GM19455 (cell line): ENCODE measurements around the gene INTS1.

ENCODE experiments used
- ATAC-seq: cut with Tn5 transposase; IDR thresholded peaks from one replicate; pipeline ENCODE4 v1.9.1; 2021; ENCODE audit not compliant: unreplicated experiment

The INTS1 gene, protein sequence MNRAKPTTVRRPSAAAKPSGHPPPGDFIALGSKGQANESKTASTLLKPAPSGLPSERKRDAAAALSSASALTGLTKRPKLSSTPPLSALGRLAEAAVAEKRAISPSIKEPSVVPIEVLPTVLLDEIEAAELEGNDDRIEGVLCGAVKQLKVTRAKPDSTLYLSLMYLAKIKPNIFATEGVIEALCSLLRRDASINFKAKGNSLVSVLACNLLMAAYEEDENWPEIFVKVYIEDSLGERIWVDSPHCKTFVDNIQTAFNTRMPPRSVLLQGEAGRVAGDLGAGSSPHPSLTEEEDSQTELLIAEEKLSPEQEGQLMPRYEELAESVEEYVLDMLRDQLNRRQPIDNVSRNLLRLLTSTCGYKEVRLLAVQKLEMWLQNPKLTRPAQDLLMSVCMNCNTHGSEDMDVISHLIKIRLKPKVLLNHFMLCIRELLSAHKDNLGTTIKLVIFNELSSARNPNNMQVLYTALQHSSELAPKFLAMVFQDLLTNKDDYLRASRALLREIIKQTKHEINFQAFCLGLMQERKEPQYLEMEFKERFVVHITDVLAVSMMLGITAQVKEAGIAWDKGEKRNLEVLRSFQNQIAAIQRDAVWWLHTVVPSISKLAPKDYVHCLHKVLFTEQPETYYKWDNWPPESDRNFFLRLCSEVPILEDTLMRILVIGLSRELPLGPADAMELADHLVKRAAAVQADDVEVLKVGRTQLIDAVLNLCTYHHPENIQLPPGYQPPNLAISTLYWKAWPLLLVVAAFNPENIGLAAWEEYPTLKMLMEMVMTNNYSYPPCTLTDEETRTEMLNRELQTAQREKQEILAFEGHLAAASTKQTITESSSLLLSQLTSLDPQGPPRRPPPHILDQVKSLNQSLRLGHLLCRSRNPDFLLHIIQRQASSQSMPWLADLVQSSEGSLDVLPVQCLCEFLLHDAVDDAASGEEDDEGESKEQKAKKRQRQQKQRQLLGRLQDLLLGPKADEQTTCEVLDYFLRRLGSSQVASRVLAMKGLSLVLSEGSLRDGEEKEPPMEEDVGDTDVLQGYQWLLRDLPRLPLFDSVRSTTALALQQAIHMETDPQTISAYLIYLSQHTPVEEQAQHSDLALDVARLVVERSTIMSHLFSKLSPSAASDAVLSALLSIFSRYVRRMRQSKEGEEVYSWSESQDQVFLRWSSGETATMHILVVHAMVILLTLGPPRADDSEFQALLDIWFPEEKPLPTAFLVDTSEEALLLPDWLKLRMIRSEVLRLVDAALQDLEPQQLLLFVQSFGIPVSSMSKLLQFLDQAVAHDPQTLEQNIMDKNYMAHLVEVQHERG (N-terminal part only)

DNA sequence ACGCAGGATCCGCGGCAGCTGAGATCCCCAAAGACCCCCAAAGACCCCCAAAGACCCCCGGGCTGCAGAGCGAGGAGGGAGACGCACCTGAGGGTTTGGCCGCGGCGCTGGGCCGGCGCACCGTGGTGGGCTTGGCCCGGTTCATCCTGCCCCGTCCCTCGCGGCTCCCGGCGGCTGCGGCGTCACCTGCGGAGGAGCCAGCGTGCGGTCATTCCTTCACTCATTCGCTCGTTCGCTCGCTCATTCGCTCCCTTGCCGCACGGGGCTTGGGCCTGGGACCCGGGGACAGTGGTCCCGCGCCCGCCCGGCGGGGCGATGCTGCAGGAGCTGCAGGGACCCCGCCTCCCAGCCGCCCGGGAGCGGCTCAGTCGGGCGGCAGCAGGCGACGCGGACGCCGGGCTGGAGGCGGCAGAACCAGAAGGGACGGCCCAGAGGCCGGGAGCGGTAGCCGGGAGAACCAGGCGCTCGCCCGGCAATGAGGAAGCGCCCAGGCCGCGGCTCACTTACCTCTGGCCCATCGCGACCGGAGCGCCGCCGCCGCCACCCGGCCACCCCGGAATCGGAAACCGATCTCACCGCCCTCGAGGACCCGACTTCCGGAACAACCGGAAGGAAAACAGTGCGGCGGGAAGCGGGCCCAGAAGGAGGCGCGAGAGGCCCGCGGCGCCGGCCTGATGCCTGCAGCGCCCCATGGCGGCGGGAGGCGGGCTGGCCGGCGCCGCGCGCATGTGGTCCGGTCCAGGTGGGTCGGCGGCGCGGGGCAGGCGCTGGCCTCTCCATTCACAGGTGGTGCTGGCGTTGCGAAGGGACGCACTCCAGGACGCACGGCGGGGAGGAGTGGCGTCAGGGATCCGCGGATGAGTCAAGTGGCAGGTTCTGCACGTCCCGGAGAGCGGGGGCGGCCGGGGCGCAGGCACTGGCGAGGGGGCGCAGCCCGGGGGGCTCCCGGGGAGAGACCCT is at the start of gene INTS1:
Gene INTS1 (minus strand): TSS at position 574 of the 960 bp plus-strand sequence. CDS start 429 bp downstream, at position 145.
- ATAC-seq: peak; percentile 82

DNA sequence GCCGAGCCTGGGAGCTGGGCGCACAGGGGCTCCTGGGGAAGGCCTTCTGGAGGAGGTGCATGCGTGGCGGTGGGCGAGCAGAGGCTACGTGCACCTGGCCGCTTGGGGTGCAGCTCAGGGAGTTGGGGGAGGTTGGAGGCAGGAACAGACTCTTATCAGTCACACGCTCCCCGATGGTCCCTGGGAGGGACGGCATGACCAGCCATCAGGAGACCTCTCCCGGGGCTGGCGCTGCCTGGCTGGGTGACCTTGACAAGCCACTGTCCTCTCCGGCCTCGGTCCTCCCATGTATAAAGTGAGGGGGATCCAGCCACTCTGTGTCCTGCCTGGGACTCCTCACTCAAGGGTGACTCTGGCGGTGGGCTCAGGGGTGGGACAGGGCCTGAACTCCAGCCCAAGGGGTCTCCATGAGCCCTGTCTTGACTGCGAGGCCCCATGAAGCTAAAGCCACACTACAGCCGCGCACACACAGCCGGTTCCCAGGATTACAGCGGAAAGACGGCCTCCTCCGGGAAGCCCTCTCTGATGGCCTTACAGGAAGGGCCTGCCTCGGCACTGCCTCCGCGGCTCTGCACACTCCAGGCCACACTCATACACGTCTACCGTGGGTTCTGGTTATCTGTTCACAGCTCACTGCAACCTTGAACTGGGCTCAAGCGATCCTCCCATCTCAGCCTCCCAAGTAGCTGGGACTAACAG is 49.5 kb upstream of the INTS1 start:
- no peak for ATAC-seq

DNA sequence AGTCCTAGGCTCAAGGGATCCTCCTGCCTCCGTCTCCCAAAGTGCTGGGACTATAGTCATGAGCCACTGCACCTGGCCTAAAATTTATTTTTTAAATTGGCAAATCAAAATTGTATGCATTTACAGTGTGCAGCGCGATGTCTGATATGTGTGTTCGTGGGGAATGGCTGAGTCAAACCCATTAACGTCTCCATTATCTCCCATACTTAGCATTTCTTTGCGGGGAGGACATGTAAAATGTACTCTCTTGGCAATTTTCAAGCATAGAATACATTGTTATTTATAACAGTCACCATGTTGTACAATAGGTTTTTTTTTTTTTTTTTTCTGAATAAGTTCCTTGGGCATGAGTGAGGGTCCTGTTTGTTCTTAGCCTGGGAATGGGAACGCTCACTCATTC is 48.0 kb upstream of the INTS1 start:
- ATAC-seq: no peak

DNA sequence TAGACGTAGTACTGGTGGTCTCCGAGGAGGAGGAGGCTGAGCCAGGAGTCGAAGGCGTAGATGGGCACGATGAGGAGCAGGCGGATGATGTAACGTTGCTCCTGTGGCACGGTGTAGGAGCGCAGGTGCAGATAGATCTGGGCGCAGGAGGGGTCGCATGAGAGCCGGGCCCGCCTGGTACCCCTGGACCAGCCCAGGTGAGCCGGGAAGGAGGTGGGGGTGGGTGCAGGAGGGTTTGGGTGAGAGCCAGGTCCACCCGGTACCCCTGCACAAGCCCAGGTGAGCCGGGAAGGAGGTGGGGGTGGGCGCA is 46.6 kb upstream of the INTS1 start:
- ATAC-seq: no peak

DNA sequence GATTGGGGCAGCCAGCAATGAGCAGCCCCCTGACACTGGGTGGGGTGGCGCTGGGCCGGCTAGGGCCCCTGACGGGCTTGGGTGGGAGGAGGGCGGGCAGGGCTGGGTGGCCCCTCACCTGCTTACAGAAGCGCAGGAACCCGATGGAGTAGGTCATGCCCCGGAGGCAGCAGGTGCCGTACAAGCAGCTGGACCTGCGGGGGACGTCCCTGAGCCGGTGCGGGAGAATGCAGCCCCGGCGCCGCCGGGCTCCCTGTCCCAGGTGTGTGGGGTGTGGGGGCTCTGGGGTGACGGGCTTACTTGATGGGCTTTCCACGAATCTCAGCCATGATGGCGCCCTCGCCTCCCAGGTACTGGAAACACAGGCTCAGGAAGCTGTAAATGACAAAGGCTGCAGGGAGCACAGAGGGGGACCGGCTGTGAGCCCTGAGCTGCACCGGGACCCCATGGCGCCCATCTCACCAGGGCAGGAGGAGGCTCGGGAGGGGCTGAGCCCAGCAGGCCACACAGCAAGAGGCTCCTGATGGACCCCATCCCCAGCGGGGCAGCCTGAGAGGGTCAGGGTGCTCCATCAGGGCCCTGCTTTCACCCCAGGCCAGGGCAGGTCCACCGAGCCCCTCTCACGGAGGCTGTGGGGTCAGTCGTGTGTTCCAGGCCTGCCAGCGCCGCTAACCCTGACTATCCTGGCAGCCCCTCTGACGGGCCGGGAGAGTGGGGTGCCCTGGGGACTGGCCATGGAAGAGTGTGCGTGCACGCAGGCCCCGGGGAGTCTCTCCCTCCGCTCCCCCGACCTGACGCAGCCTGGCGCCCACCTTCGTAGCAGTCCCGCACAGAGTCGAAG is 46.0 kb upstream of the INTS1 start:
- no peak for ATAC-seq

DNA sequence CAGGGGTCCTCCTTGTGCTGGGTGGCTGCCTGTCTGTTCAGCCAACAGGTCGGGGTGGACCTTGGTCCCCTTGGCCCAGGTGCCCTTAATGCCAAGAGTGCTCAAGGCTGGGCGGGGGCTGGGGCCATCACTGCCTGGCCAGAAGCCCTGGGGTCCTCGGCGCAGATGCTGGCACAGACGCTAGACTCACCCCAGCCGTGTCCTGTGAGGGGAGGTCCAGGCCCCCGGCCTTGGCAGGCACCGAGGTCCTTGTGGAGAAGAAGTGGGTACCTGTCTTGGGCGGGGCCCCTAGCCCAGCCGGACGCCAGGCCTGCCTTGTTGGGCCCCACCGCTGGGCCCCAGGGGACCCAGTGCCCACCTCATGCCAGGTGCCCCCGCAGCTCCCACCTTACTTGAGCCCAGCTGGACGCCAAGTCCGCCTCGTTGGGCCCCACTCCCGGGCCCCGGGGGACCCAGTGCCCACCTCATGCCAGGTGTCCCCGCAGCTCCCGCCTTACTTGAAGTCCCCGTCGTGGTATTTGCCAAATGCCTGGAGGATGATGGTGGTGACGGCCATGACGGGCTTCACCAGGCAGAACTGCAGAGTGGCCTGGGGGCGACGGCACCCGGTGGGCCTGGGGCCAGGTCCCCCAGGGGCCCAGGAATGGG is 45.3 kb upstream of the INTS1 start:
- ATAC-seq: no peak

DNA sequence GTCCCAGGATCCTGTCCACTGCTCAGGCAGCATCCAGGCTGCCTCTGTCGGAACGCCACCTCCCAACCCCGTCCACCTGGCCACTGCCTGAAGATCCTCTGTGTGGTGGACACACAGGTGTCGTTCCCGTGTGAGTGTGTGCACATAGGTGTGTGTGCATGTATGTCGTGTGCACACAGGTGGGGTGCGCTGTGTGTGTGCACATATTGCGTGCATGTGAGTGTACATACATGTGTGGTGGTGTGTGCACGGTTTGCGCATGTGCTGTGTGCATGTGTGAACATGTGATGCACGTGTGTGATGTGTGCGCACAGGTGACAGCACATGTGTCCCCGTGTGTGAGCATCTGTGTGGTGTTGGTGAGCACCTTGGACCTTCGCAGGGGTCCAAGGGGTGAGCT is 44.8 kb upstream of the INTS1 start:
- no peak for ATAC-seq

DNA sequence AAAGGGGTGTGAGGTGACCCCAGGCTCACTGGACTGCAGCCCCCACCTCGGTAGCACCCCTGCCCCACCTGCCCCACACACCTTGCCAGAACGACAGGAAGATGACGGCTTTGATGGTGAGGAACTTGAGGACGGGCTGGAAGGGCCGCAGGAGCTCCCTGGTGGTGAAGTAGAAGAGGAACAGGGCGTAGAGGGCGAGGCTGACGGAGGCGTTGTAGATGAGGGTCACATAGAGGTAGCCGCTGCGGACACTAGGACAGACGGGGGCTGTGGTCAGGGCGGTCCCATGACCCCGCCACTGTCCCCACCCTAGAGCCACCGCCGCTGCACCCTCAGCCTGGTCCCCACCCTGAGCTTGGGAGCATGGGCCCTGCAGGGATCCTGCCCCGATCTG is 44.2 kb upstream of the INTS1 start:
- ATAC-seq: no peak

DNA sequence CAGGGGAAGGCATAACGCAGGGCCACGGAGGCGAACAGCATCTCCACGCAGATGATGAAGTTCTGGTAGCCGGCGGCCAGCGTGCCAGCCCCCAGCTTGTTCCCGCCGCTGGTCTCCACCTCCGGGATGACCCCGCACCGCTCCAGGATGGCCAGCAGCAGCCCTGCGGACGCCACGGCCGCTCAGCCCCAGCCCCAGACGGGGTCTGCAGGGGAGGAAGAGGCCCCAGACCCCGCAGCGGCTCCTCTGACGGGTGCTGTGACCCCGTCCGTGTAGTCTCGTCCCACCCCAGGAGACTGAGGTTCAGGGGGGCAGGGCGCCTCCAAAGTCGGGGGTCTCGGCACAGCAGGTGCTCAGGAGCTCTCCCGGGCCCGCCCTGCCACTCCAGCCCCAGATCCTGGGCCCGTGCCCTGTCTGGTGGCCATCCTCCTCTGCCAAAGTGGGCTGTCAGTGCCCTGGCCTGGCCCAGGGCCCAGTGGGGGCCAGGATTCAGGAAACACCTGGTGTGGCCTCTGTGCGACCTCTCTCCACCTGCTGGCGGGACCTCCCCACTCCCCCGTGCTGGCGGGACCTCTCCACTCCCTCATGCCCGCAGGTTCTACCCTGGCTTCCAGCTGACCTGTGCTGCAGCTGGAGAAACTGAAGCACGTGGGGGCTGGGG is 43.7 kb upstream of the INTS1 start:
- no peak for ATAC-seq

DNA sequence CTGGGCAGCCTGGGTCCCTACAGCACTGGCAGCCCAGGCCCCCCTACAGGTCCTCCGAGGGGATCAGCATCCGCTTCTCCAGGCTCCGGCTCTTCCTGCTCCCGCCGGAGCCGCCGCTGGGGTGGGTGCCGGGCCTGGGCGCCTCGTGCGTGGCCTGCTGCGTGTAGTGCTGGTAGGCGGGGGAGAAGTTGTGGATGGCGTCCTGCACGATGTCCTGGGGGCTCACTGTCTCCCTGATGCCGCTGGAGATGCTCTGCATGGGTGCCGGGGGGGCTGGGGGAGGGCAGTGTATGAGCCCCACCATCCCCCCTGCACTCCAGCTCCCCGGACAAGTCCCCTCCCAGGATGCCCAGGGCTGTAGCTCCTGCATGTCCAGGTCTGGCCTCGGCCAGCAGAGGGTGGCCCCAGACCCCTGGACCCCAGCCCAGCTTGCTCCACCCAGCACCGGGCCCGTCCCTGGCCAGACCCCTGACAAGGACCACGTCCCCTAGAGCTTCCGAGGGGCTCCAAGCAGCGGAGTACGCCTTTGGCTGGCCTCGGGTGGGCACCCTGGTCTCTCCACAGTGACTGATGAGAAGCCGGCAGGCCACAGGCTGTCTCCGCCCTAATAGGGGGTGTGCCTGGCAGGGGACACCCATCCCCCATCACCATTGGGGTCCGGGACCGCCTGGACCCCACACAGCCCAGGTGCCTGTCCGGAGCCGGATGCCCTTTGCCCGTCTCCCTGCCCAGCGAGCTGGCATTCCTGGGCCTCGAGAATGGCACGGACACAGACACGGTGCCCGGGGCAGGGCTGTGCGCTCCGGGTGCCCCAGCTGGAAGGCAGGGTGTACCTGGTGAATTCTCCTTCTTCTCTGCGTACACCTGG is 43.0 kb upstream of the INTS1 start:
- no peak for ATAC-seq

DNA sequence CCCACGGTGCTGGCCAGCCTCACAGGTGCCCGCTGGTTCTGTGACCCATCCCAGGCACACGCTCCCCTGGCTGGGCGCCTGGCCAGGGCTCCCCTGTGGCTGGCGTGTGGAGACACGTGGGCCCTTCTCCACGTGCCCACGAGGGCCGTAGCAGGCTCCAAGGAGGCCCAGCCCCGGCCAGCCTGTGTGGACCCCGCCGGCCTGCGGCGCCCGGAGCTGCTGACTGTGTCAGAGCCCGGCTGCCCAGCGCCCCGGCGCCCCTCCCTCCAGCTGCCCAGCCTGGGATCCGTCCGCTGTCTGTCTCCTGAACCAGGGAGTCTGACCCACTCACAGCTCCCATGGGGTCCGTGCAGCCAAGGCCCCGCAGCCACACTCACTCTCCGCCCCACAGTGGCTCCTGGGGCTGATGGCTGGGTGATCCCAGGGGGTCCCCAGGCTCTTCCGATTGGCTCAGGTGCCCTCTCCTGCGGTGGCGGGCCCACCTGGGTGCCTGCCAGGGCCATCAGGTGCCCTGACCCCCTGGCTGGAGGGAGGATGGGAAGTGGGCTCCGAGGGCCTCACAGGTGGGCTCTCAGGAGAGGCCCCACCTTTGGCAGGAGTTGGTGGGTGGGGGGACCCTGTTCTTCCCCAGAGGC is 42.2 kb upstream of the INTS1 start:
- ATAC-seq: no peak

DNA sequence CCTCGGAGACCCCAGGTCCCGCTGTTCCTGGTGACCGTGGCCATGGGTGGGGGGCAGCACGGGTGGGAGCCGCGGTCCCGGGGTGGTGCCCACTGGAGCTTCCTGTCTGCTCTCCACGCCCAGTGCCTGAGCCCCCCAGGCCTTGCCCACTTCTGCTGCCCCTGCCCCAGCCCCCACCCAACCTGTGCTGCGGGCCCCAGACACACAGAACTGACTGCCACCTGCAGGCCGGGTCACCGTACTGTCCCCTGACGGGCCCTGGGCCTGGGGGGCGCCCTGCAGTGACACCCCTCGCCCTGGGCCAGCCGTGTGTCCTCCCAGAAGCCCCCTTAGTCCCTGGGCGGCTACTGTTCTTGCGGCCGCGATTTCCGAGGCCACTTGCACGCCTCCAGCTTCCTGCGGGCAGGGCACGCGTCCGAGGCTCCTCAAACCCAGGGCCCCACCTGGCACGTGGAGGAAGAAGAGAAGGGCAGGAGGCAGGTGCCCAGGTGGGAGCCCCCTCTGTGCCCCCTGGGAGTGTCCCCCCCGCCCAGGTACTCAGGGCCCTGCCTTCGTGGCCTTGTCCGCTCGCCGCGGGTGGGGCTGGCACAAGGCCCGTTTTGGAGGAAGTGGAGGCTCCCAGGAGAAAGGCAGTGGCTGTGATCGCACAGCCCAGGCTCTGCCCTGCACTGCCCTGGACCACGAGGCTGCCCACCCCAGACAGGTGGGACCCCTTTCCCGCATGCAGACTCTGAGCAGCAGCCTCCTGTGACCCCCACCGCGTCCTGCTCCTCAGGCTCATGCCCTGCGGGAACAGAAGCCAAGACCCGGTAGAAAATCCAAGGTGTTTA is 41.4 kb upstream of the INTS1 start:
- no peak for ATAC-seq

DNA sequence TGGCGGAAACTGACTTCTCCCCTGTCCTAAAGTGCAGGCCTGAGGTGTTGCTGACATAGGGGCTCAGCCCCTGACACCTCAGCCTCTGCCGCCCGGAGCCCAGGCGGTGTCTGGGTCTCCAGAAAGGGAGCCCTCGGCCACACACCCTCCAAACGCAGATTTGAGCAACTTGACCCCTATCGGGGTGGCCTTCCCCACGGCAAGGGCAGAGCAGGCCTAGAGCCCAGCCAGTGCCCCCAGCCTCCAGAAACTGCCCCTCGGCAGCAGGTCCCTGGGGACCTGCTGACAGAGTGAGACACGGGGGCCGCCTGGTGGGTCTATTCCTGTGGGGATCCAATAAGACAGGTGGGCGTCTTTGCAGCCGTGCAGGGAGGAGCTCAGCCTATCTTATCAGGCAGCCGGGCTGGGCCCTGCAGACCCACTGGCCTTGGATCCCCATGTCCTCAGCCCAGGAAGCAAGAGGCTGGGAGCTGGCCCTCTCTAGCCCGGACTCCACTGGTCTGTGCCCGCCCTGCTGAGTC is 40.8 kb upstream of the INTS1 start:
- no peak for ATAC-seq

DNA sequence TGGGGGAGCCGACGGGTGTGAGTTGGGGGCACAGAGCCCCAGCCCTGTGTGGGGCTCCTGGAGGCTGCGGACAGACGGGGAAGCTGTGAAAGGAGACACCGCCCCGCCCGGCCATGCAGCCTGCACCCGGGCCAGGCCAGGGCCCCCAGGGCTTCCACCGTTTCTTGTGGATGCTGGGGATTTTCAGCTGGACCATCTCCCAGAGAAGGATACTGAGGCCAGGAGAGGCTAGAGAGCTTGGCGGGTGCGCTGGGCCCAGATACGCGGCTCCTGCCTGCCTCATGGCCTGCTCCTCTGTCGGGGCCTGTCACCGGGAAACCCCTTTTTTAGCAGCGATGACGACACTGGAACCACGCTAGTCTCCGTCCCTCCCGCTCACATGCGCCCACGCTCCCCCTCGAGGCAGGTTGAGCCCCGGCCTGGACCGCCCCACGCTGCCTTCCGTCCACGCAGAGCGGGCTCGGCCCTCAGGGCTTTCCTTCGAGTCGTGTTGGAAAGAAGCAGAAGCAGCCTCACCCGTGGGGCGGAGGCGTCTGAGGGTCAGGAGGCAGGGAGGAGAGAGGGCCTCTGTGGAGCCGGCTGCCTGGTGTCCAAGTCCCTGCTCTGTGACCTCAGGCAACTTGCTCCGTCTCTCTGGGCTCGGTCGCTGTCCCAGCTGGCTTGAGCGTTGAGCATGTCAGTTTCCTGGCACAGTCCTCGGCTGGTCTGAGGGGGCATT is 40.1 kb upstream of the INTS1 start:
- ATAC-seq: no peak

DNA sequence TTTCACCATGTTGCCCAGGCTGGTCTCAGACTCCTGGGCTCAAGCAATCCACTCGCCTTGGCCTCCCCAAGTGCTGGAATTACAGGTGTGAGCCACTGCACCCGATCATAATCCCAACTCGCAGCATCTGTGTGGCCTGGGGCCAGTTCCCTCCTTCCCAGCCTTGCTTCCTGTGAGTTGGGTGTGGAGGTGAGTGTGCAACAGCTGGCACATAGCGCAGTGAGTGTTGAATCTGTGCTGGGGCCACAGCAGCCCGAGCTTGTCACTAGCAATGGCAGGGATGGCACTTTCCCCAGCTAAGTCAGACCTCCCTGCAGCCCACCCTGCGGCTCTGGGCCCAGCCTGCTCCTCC is 39.6 kb upstream of the INTS1 start:
- ATAC-seq: no peak
